ENCODE data around the gene SLC48A1.

DNA sequence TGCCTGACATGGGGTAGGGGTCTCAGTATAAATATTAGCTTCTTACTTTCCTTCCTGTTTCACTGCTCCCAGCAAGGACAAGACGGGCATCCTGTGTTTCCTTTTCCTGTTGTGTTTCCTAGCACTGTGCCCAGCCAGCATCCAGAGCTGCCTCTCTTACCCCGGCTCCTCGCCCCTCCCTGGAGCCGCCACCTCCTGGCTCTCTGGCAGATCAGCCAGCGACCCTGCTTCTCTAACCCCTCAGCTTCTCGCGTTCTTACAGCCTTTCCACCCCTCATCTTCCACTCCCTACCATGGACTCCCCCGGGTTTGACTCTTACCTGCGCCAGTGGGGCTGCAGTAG lies 28.8 kb downstream of the SLC48A1 start:
- TF ChIP-seq CTCF (IDR thresholded peaks at IDR 0.05; ENCODE audit: low read length) (no peak), EZH2 (IDR thresholded peaks at IDR 0.05; ENCODE audit: borderline replicate concordance, low read length) (no peak)

Data from OCI-LY1 (cell line).